Activated CD8-positive, alpha-beta T cell treated with anti-CD3 and anti-CD28 coated beads for 36 hours (primary cell): ENCODE data around the gene IMPG1. TPM values are rescaled to one million over a fixed set of nuclear protein-coding genes. Genes with fewer than 3 reads are reported as not detected.

Experiments
- ATAC-seq: fragments of 200-7000 bp; cut with Tn5 transposase; one replicate; pipeline ENCODE4 v1.10.0; 2021; ENCODE audit warnings: mild to moderate bottlenecking, moderate library complexity
- CTCF ChIA-PET: fragments of 350-600 bp; sonication (Branson Sonifier 250); formaldehyde crosslinking; loops from one replicate; lab custom pipeline; 2021; ENCODE audit warnings: antibody characterized with exemption; lab: Charles Lee
- POLR2A ChIA-PET: fragments of 350-600 bp; sonication (Branson Sonifier 250); formaldehyde crosslinking; loops from one replicate; lab custom pipeline; 2021; ENCODE audit warnings: antibody characterized with exemption; lab: Charles Lee
- DNase-seq: peaks from one replicate; pipeline ENCODE4 v3.0.0-alpha.2; 2020
- H3K27ac Mint-ChIP-seq: one replicate; pipeline ENCODE4 v1.8.0; 2021; ENCODE audit warnings: mild to moderate bottlenecking, mixed read lengths
- H3K27me3 Mint-ChIP-seq: one replicate; pipeline ENCODE4 v1.8.0; 2021; ENCODE audit warnings: mixed read lengths
- H3K36me3 Mint-ChIP-seq: one replicate; pipeline ENCODE4 v1.8.0; 2021; ENCODE audit warnings: low read depth, mixed read lengths
- H3K4me1 Mint-ChIP-seq: one replicate; pipeline ENCODE4 v1.8.0; 2021; ENCODE audit warnings: low read depth, mixed read lengths
- H3K4me3 Mint-ChIP-seq: one replicate; pipeline ENCODE4 v1.8.0; 2021; ENCODE audit warnings: mild to moderate bottlenecking, moderate library complexity, mixed read lengths
- H3K9me3 Mint-ChIP-seq: one replicate; pipeline ENCODE4 v1.8.0; 2021; ENCODE audit warnings: mixed read lengths
- intact Hi-C: fragments of 100-400 bp; cut with micrococcal nuclease; formaldehyde crosslinking; loops from one replicate; pipeline ENCODE4 v1.10.0; 2022
- total RNA-seq, 2 experiments: library from RNA; stranded (reverse); gene quantifications; one replicate each; pipeline ENCODE4 v1.2.3, GENCODE V29; 2021
- TF ChIP-seq, protein P1 (sequence below): fragments of 200-600 bp; IDR thresholded peaks from one replicate; pipeline ENCODE4 v1.8.0; 2022; ENCODE audit warnings: antibody characterized with exemption, mild to moderate bottlenecking

Gene IMPG1
- total RNA-seq, 2 experiments from 2014 or later, result not detected

DNA sequence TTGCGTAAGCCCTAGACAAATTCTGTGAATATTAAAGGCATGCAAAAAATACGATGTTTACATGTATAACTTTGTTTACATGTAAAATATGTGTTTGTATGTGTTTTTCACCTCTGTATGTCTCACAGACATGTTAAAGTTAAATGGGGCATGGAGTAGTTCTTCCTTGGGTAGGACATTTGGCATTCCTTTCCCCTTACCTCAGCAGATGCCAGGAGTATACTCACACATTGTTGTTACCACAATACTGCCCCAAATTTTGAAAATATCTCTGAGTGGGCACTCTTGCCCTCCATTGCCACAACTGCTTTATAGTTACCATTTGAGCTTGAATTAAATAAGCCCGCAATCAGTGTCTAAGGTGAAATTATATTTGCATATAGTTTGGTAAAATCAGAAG lies 175.9 kb downstream of the IMPG1 start:
- TF ChIP-seq, protein P1, sequence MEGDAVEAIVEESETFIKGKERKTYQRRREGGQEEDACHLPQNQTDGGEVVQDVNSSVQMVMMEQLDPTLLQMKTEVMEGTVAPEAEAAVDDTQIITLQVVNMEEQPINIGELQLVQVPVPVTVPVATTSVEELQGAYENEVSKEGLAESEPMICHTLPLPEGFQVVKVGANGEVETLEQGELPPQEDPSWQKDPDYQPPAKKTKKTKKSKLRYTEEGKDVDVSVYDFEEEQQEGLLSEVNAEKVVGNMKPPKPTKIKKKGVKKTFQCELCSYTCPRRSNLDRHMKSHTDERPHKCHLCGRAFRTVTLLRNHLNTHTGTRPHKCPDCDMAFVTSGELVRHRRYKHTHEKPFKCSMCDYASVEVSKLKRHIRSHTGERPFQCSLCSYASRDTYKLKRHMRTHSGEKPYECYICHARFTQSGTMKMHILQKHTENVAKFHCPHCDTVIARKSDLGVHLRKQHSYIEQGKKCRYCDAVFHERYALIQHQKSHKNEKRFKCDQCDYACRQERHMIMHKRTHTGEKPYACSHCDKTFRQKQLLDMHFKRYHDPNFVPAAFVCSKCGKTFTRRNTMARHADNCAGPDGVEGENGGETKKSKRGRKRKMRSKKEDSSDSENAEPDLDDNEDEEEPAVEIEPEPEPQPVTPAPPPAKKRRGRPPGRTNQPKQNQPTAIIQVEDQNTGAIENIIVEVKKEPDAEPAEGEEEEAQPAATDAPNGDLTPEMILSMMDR, result no peak
- DNase-seq, result no peak
- H3K27me3 Mint-ChIP-seq, result no peaks in the 10 kb centered on the region
- no peak for ATAC-seq
- H3K27ac Mint-ChIP-seq, result no peak overlapping the region
- H3K9me3 Mint-ChIP-seq, result peaks cover 1% of the 10 kb centered on the region
- ChIA-PET CTCF (no interaction called here), POLR2A (interaction anchor here (0.9 kb wide), 1 partner anchor 47 kb away, joined by 3 read pairs; no protein-coding TSS in a partner anchor)
- intact Hi-C loops, result no loop called here
- peaks cover 2% of the 10 kb centered on the region for H3K4me1 Mint-ChIP-seq
- H3K36me3 Mint-ChIP-seq, result peaks cover 1% of the 10 kb centered on the region
- no peak overlapping the region for H3K4me3 Mint-ChIP-seq

- Mint-ChIP-seq H3K27ac (no peak overlapping the region), H3K27me3 (no peaks in the 10 kb centered on the region), H3K4me3 (no peak overlapping the region), H3K4me1 (peaks cover 2% of the 10 kb centered on the region), H3K36me3 (no peaks in the 10 kb centered on the region), H3K9me3 (no peaks in the 10 kb centered on the region)
- TF ChIP-seq, protein P1, result no peak
- no peak for ATAC-seq
- ChIA-PET POLR2A (no interaction called here), CTCF (interaction anchor here (0.8 to 3.9 kb wide), 29 partner anchors 8 to 1564 kb away, joined by 3 to 29 read pairs (median 4); no protein-coding TSS in a partner anchor)
- DNase-seq, result no peak
- intact Hi-C loops, result loop anchor here (5.0 kb wide), 1 partner anchor 1564 kb away; no protein-coding TSS in a partner anchor
Measured at GRCh38 chr6:75893776-75894152, 178.7 kb downstream of the IMPG1 start.

DNA sequence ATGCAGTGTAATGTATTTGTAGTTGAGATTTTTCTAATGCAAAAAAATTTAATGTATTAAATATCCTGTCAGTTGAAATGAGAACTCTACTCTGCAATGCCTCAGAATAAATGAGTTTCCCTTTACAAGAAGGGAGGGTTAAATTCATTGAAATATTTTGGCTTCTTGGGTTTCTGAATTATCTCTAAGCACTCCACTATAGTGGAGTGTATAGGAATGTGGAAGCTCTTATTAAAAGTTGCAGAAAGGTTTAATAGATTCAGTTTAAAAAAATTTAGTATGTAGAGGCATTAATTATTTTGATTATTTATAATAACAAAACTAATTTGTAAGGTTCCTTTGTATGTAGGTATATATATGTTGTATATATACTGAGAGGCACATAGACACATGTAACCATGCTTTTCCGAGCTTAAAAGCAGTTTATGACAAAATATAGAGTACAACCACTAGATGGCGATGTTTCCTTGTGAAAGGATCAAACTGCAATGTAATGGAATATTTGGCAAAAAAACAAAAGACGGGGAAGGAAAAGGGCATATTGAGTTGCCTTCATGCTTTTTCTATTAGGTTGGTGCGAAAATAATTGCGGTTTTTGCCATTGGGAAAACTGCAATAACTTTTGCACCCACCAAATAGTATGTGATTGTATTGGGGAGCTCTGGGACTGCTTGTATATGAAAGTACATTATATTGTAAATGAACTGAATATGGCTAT lies 179.2 kb downstream of the IMPG1 start:
- Mint-ChIP-seq H3K27me3 (no peaks in the 10 kb centered on the region), H3K27ac (no peak overlapping the region)
- POLR2A ChIA-PET, result no interaction called here

GRCh38 chr6:75892384-75892783 lies 180.1 kb downstream of the IMPG1 start:
- ATAC-seq (no peak), DNase-seq (no peak)
- Mint-ChIP-seq H3K27me3 (no peaks in the 10 kb centered on the region), H3K27ac (no peak overlapping the region), H3K36me3 (no peaks in the 10 kb centered on the region), H3K9me3 (no peaks in the 10 kb centered on the region), H3K4me3 (no peak overlapping the region), H3K4me1 (peaks cover 2% of the 10 kb centered on the region)
- intact Hi-C loops, result loop anchor here (5.0 kb wide), 1 partner anchor 1565 kb away; no protein-coding TSS in a partner anchor
- ChIA-PET CTCF (interaction anchor here (0.8 to 3.9 kb wide), 14 partner anchors 8 to 1566 kb away, joined by 3 to 29 read pairs (median 8); no protein-coding TSS in a partner anchor), POLR2A (no interaction called here)
- TF ChIP-seq, protein P1, result no peak

More for the DNA sequence above, 179.2 kb downstream of the IMPG1 start:
- no peaks in the 10 kb centered on the region for H3K36me3 Mint-ChIP-seq
- no peak overlapping the region for H3K4me3 Mint-ChIP-seq
- no peaks in the 10 kb centered on the region for H3K9me3 Mint-ChIP-seq
- no peak for DNase-seq
- ATAC-seq, result peak; percentile 37
- H3K4me1 Mint-ChIP-seq, result peaks cover 2% of the 10 kb centered on the region
- CTCF ChIA-PET, result interaction anchor here (0.6 to 3.9 kb wide), 33 partner anchors 8 to 1565 kb away, joined by 3 to 29 read pairs (median 4); no protein-coding TSS in a partner anchor
- TF ChIP-seq, protein P1, result peak; percentile 77
- intact Hi-C loops, result loop anchor here (5.0 kb wide), 1 partner anchor 1564 kb away; no protein-coding TSS in a partner anchor

DNA sequence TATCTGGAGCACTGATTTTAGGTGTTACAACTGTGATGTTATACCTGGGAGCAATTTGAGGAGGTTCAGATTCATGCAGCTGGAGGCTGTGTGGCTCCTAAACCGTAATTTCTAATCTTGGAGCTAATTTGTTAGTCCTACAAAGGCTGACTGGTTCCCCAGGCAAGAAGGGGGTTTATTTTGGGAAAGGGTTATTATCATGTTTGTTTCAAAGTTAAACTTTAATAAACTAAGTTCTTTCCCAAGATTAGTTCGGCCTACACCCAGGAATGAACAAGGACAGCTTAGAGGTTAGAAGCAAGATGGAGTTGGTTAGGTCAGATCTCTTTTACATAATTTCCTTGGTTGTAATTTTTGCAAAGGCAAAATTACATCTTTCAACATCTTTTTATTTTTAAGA lies 187.6 kb downstream of the IMPG1 start:
- H3K4me3 Mint-ChIP-seq, result no peak overlapping the region
- no peaks in the 10 kb centered on the region for H3K9me3 Mint-ChIP-seq
- H3K27ac Mint-ChIP-seq, result no peak overlapping the region
- TF ChIP-seq, protein P1, result no peak
- CTCF ChIA-PET, result interaction anchor here (2.8 kb wide), 1 partner anchor 9 kb away, joined by 19 read pairs; no protein-coding TSS in a partner anchor
- H3K27me3 Mint-ChIP-seq, result no peaks in the 10 kb centered on the region
- POLR2A ChIA-PET, result no interaction called here
- DNase-seq, result no peak
- H3K36me3 Mint-ChIP-seq, result no peaks in the 10 kb centered on the region
- no peak for ATAC-seq
- H3K4me1 Mint-ChIP-seq, result no peaks in the 10 kb centered on the region
- intact Hi-C loops, result no loop called here
